ENCODE results near the gene RNF144A.

RNF144A gene

DNA sequence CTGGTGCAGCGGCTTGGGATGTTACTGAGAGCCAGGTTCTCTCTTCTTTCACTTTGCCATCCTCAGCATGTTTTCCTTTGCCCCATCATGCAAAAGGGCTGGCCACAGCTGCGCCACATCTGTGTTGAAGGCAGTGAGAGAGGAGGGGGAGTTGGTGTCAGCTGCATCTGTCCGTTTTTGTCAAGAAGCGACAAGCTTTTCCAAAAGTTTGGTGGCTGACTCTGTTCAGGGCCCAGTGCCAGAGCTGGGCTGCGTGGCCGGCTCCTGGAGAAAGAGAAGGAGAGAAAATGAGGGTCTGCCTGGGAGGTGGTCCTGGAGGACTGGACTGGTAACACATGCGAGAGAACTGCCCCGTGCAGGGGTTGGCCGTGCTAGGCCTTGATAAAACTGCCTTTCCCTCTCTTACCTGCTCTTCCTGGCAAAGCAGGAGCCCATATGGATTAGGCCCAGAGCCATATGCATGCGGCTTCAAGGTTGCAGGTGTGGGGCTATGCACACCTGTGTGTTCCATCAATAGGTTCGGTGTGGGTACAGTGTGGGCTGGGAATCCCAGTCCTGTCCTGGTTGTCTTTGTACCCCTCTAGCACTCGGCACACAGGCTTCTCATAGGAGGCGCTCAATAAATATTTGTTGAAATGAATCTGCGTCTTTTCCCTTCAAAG, 9.0 kb downstream of the RNF144A start:
- Histone ChIP-seq H3K4ac (ENCODE audit: low read depth, low read length) (no peak overlapping the region), H3K79me1 (ENCODE audit: low read length) (no peaks in the 10 kb centered on the region), H3K4me2 (ENCODE audit: low read length) (no peak overlapping the region), H3K27ac (ENCODE audit: low read depth, low read length) (no peak overlapping the region), H3K14ac (ENCODE audit: low read length) (no peak overlapping the region), H3K36me3 (ENCODE audit: control insufficient read depth in 1 of 2, insufficient read depth in 2 of 2, low read length in 2 of 2) (peaks cover 0 to 1% of the 10 kb centered on the region in 2 experiments), H2BK12ac (ENCODE audit: low read length) (no peak overlapping the region), H3K9me3 (ENCODE audit: insufficient read depth, low read depth, low read length) (peaks cover 2% of the 10 kb centered on the region), H3K4me1 (ENCODE audit: control insufficient read depth in 1 of 2, insufficient read depth in 2 of 2, low read length in 2 of 2) (peaks cover 6 to 7% of the 10 kb centered on the region in 2 experiments), H3K79me2 (ENCODE audit: control insufficient read depth, insufficient read depth, low read length, poor library complexity) (no peaks in the 10 kb centered on the region), H2BK5ac (ENCODE audit: low read depth, low read length, poor library complexity) (no peak overlapping the region), H2AK5ac (ENCODE audit: low read length) (no peak overlapping the region), H3K23ac (ENCODE audit: low read length) (no peak overlapping the region), H4K91ac (ENCODE audit: low read depth, low read length) (no peak overlapping the region), H4K12ac (ENCODE audit: low read depth, low read length) (no peak overlapping the region), H3K9ac (ENCODE audit: low read length) (no peak overlapping the region), H2AFZ (ENCODE audit: insufficient read depth, low read length, poor library complexity) (no peak overlapping the region), H2BK120ac (ENCODE audit: insufficient read depth, low read length, poor library complexity) (no peak overlapping the region), H3K4me3 (ENCODE audit: low read depth, low read length) (no peak overlapping the region), H4K8ac (ENCODE audit: low read depth, low read length) (no peak overlapping the region), H3K27me3 (ENCODE audit: insufficient read depth, low read length) (no peaks in the 10 kb centered on the region), H3K18ac (ENCODE audit: low read length) (no peak overlapping the region)
- WGBS (ENCODE audit: extremely low coverage, insufficient coverage, insufficient read length): no CpG with 5 or more reads among the region's 14 CpGs
- DNase-seq: no peak

DNA sequence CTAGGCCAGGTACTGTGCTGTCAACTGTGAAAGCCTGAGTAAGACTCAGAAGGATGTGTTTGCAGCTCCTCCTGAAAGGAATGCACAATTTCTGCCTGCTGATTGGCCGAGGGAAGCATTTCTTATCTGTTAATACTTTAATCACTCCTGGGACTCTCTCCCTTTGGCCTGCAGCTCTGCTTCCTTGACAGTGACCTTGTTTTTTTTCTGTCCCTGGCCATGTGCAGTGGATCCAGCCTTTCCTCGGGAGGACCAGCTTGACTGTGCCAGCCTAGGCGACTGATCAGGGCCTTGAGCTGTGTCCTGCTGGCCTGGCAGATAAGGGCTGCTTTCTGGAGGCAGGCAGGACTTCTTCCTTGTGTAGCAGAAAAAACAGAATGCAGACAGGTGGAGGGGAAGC, 10.0 kb downstream of the RNF144A start:
- Histone ChIP-seq H3K18ac (ENCODE audit: low read length) (no peak overlapping the region), H4K91ac (ENCODE audit: low read depth, low read length) (no peak overlapping the region), H2BK5ac (ENCODE audit: low read depth, low read length, poor library complexity) (no peak overlapping the region), H3K23ac (ENCODE audit: low read length) (no peak overlapping the region), H3K9me3 (ENCODE audit: insufficient read depth, low read depth, low read length) (peaks cover 2% of the 10 kb centered on the region), H2BK12ac (ENCODE audit: low read length) (no peak overlapping the region), H3K27ac (ENCODE audit: low read depth, low read length) (no peak overlapping the region), H3K4ac (ENCODE audit: low read depth, low read length) (no peak overlapping the region), H3K4me3 (ENCODE audit: low read depth, low read length) (no peak overlapping the region), H3K4me2 (ENCODE audit: low read length) (no peak overlapping the region), H3K79me2 (ENCODE audit: control insufficient read depth, insufficient read depth, low read length, poor library complexity) (no peaks in the 10 kb centered on the region), H3K4me1 (ENCODE audit: control insufficient read depth in 1 of 2, insufficient read depth in 2 of 2, low read length in 2 of 2) (peaks cover under 1 to 5% of the 10 kb centered on the region in 2 experiments), H3K36me3 (ENCODE audit: control insufficient read depth in 1 of 2, insufficient read depth in 2 of 2, low read length in 2 of 2) (peaks cover 0 to 1% of the 10 kb centered on the region in 2 experiments), H3K79me1 (ENCODE audit: low read length) (no peaks in the 10 kb centered on the region), H4K8ac (ENCODE audit: low read depth, low read length) (no peak overlapping the region), H3K9ac (ENCODE audit: low read length) (no peak overlapping the region), H4K12ac (ENCODE audit: low read depth, low read length) (no peak overlapping the region), H2AFZ (ENCODE audit: insufficient read depth, low read length, poor library complexity) (no peak overlapping the region), H3K14ac (ENCODE audit: low read length) (no peak overlapping the region), H3K27me3 (ENCODE audit: insufficient read depth, low read length) (no peaks in the 10 kb centered on the region), H2BK120ac (ENCODE audit: insufficient read depth, low read length, poor library complexity) (no peak overlapping the region), H2AK5ac (ENCODE audit: low read length) (no peak overlapping the region)
- DNase-seq: no peak
- no CpG with 5 or more reads among the region's 3 CpGs for WGBS (ENCODE audit: extremely low coverage, insufficient coverage, insufficient read length)

DNA sequence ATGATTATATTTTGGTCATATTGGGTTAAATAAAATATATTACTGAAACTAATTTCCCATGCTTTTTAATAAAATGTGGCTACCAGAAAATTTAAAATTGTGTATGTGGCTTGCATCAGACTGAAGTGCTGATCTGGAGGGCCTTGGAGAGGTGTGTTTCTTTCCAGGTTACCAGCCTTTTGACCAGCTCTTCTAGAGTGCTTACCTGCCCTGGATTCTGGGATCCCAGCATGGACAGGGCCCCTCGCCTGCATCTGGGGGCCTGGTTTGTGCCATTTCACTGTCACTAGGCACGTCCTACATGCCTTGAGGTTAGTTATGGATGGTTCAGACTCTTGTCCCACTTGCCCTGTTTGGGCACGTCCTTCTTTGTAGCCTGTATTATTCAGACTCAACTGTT, 10.5 kb downstream of the RNF144A start:
- Histone ChIP-seq H4K12ac (ENCODE audit: low read depth, low read length) (no peak overlapping the region), H3K9ac (ENCODE audit: low read length) (no peak overlapping the region), H3K4me3 (ENCODE audit: low read depth, low read length) (no peak overlapping the region), H4K8ac (ENCODE audit: low read depth, low read length) (no peak overlapping the region), H3K4me1 (ENCODE audit: control insufficient read depth in 1 of 2, insufficient read depth in 2 of 2, low read length in 2 of 2) (peaks cover 0 to 3% of the 10 kb centered on the region in 2 experiments), H2AFZ (ENCODE audit: insufficient read depth, low read length, poor library complexity) (no peak overlapping the region), H2BK5ac (ENCODE audit: low read depth, low read length, poor library complexity) (no peak overlapping the region), H3K4ac (ENCODE audit: low read depth, low read length) (no peak overlapping the region), H3K27me3 (ENCODE audit: insufficient read depth, low read length) (no peaks in the 10 kb centered on the region), H4K91ac (ENCODE audit: low read depth, low read length) (no peak overlapping the region), H3K23ac (ENCODE audit: low read length) (no peak overlapping the region), H3K14ac (ENCODE audit: low read length) (no peak overlapping the region), H2BK12ac (ENCODE audit: low read length) (no peak overlapping the region), H3K9me3 (ENCODE audit: insufficient read depth, low read depth, low read length) (peaks cover 2% of the 10 kb centered on the region), H3K79me1 (ENCODE audit: low read length) (no peaks in the 10 kb centered on the region), H2BK120ac (ENCODE audit: insufficient read depth, low read length, poor library complexity) (no peak overlapping the region), H3K36me3 (ENCODE audit: control insufficient read depth in 1 of 2, insufficient read depth in 2 of 2, low read length in 2 of 2) (peaks cover 0 to 1% of the 10 kb centered on the region in 2 experiments), H2AK5ac (ENCODE audit: low read length) (no peak overlapping the region), H3K18ac (ENCODE audit: low read length) (no peak overlapping the region), H3K79me2 (ENCODE audit: control insufficient read depth, insufficient read depth, low read length, poor library complexity) (no peaks in the 10 kb centered on the region), H3K4me2 (ENCODE audit: low read length) (no peak overlapping the region), H3K27ac (ENCODE audit: low read depth, low read length) (no peak overlapping the region)
- WGBS (ENCODE audit: extremely low coverage, insufficient coverage, insufficient read length): no CpG with 5 or more reads among the region's 3 CpGs
- no peak for DNase-seq

DNA sequence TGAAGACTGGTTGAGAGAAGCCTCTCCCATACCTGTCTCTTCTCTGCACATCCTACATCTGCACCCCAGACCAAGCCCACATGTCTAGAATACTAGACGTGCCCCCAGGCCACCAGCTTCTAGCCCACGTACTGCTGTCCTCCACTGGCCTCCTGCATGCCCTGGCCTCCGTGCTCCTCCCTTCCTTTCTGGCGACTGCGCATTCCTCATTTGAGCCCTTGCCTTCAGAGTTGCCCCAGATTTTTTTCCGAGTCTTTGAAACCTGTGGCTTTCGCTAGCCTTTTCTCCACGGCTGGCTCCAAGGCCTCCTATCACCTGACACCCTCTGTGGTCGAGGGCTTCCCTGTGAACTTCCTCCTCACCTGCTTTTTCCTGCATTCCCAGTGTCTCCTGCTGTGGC, 11.2 kb downstream of the RNF144A start:
- H3K79me1 ChIP-seq (ENCODE audit: low read length): no peaks in the 10 kb centered on the region
- H2BK120ac ChIP-seq (ENCODE audit: insufficient read depth, low read length, poor library complexity): no peak overlapping the region
- no peak overlapping the region for H3K14ac ChIP-seq (ENCODE audit: low read length)
- no peak overlapping the region for H4K91ac ChIP-seq (ENCODE audit: low read depth, low read length)
- H3K27me3 ChIP-seq (ENCODE audit: insufficient read depth, low read length): no peaks in the 10 kb centered on the region
- no peak overlapping the region for H3K9ac ChIP-seq (ENCODE audit: low read length)
- H2AFZ ChIP-seq (ENCODE audit: insufficient read depth, low read length, poor library complexity): no peak overlapping the region
- peaks cover 0 to 1% of the 10 kb centered on the region in 2 experiments for H3K36me3 ChIP-seq (ENCODE audit: control insufficient read depth in 1 of 2, insufficient read depth in 2 of 2, low read length in 2 of 2)
- no peak overlapping the region for H3K4me3 ChIP-seq (ENCODE audit: low read depth, low read length)
- H3K23ac ChIP-seq (ENCODE audit: low read length): no peak overlapping the region
- peaks cover 0 to 1% of the 10 kb centered on the region in 2 experiments for H3K4me1 ChIP-seq (ENCODE audit: control insufficient read depth in 1 of 2, insufficient read depth in 2 of 2, low read length in 2 of 2)
- no peak overlapping the region for H2BK5ac ChIP-seq (ENCODE audit: low read depth, low read length, poor library complexity)
- H3K4me2 ChIP-seq (ENCODE audit: low read length): no peak overlapping the region
- no peak overlapping the region for H2BK12ac ChIP-seq (ENCODE audit: low read length)
- H4K12ac ChIP-seq (ENCODE audit: low read depth, low read length): no peak overlapping the region
- no peak overlapping the region for H3K27ac ChIP-seq (ENCODE audit: low read depth, low read length)
- no peak overlapping the region for H4K8ac ChIP-seq (ENCODE audit: low read depth, low read length)
- WGBS (ENCODE audit: extremely low coverage, insufficient coverage, insufficient read length): no CpG with 5 or more reads among the region's 9 CpGs
- no peak overlapping the region for H2AK5ac ChIP-seq (ENCODE audit: low read length)
- H3K4ac ChIP-seq (ENCODE audit: low read depth, low read length): no peak overlapping the region
- no peak overlapping the region for H3K18ac ChIP-seq (ENCODE audit: low read length)
- H3K9me3 ChIP-seq (ENCODE audit: insufficient read depth, low read depth, low read length): peaks cover 2% of the 10 kb centered on the region
- H3K79me2 ChIP-seq (ENCODE audit: control insufficient read depth, insufficient read depth, low read length, poor library complexity): no peaks in the 10 kb centered on the region
- DNase-seq: no peak
